ENCODE results near the gene CCDC167. TPM values are rescaled to one million over a fixed set of nuclear protein-coding genes. Genes with fewer than 3 reads are reported as not detected.

Gene CCDC167
- total and polyA plus RNA-seq, 2 of the 8 experiments (the other 6 are each of a cell fraction or from before 2014, with no cell fraction given): 11.0 to 26.5 TPM

GRCh38 chr6:37518116-37518515 is 18.4 kb upstream of the CCDC167 start (continued):
- TF ChIP-seq CHD7 (IDR thresholded peaks at IDR 0.05; ENCODE audit: insufficient replicate concordance, low read length): no peak
- no peak for TF ChIP-seq SP4 (IDR thresholded peaks at IDR 0.05; ENCODE audit: low read length)
- no peak for TF ChIP-seq EGR1 (IDR thresholded peaks at IDR 0.05; ENCODE audit: borderline replicate concordance, low read depth, low read length)
- no peak for TF ChIP-seq RAD21 (IDR thresholded peaks at IDR 0.05 in 1 of 2, conservative IDR thresholded peaks at IDR 0.05 in 1 of 2; ENCODE audit: low read depth in 2 of 2, low read length in 2 of 2)
- no peak for TF ChIP-seq POLR2A (IDR thresholded peaks at IDR 0.05; ENCODE audit: control extremely low read depth in 1 of 2, low read depth in 2 of 2, low read length in 2 of 2)
- TF ChIP-seq RFX5 (IDR thresholded peaks at IDR 0.05; ENCODE audit: borderline replicate concordance, low read depth, low read length): no peak
- no peak for TF ChIP-seq TBP (IDR thresholded peaks at IDR 0.05; ENCODE audit: low read depth, low read length)
- no peak for TF ChIP-seq JUN (IDR thresholded peaks at IDR 0.05; ENCODE audit: low read depth, low read length)
- TF ChIP-seq BCL11A (IDR thresholded peaks at IDR 0.05; ENCODE audit: low read depth in 2 of 2, low read length in 2 of 2): no peak
- TF ChIP-seq TAF7 (optimal IDR thresholded peaks at IDR 0.05; ENCODE audit: borderline replicate concordance, low read depth, low read length): no peak
- TF ChIP-seq KDM4A (IDR thresholded peaks at IDR 0.05; ENCODE audit: low read depth, low read length, severe bottlenecking): no peak
- no peak for TF ChIP-seq CBX8 (IDR thresholded peaks at IDR 0.05; ENCODE audit: borderline replicate concordance, low read depth, low read length)
- no peak for TF ChIP-seq TAF1 (IDR thresholded peaks at IDR 0.05; ENCODE audit: low read depth, low read length)
